Measurements from ENCODE around the gene RNF214. TPM values are rescaled to one million over a fixed set of nuclear protein-coding genes. Genes with fewer than 3 reads are reported as not detected.
"Not testable (repeated sequence)": the region's sequence is repeated elsewhere in the genome, so short reads cannot be mapped to it uniquely, and the experiment has no call there.

The RNF214 gene
- total RNA-seq, 1 donor from 2014 or later: 8.9 TPM

DNA sequence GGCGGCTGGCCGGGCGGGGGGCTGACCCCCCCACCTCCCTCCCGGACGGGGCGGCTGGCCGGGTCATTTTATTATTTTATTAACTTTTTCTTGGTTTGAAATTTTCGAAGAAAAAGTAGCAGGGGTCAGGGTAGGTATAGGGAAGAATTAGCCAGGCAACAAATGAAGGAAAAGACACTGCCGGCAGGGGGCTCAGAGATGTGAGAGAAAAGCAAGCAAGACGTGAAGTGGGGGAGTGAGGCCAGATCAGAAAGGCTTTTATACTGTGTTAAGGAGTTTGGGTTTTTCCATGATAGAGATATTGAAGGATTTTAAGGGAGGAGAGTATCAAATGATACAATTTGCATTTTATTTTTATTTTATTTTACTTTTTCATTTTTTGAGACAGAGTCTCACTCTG, 19.0 kb downstream of the RNF214 start:
- Histone ChIP-seq H3K36me3 (ENCODE audit: control insufficient read depth in 3 of 3, insufficient read depth in 3 of 3, low read length in 3 of 3) (peaks cover 21 to 47% (median 28%) of the 10 kb centered on the region in 3 donors), H3K27ac (ENCODE audit: low read depth, low read length) (no peak overlapping the region), H3K4me3 (ENCODE audit: low read length in 3 of 3) (no peak overlapping the region), H3K27me3 (ENCODE audit: control insufficient read depth in 3 of 3, insufficient read depth in 3 of 3, low read length in 3 of 3) (no peaks in the 10 kb centered on the region), H3K9ac (ENCODE audit: low read depth in 1 of 3, low read length in 3 of 3) (no peak overlapping the region), H3K9me3 (ENCODE audit: control insufficient read depth in 3 of 3, low read length in 3 of 3) (no peaks in the 10 kb centered on the region), H3K4me1 (ENCODE audit: control insufficient read depth in 3 of 3, insufficient read depth in 3 of 3, low read length in 3 of 3) (no peaks in the 10 kb centered on the region)

DNA sequence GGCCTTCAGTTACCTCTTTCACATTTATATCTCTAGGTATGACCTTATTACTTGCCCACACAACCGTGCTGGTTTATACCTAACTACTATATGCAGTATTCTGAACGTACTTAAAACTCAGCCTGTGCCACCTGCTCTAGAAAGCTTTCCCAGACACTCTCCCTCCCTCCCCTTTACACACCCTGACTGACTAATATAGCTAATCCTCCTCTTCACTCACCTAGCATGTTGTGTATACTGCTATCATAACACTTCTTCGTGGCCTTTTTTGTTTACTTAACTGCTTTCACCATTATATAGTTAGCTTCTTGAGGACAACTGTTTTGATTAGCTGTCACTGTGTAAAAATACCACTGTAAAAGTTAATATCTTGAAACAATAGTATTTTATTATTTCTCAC, 23.5 kb downstream of the RNF214 start:
- H3K4me3 ChIP-seq (ENCODE audit: low read length in 3 of 3): no peak overlapping the region
- H3K27me3 ChIP-seq (ENCODE audit: control insufficient read depth in 3 of 3, insufficient read depth in 3 of 3, low read length in 3 of 3): no peaks in the 10 kb centered on the region
- no peaks in the 10 kb centered on the region for H3K9me3 ChIP-seq (ENCODE audit: control insufficient read depth in 3 of 3, low read length in 3 of 3)
- no peak overlapping the region for H3K27ac ChIP-seq (ENCODE audit: low read depth, low read length)
- H3K4me1 ChIP-seq (ENCODE audit: control insufficient read depth in 3 of 3, insufficient read depth in 3 of 3, low read length in 3 of 3): no peaks in the 10 kb centered on the region
- no peak overlapping the region for H3K9ac ChIP-seq (ENCODE audit: low read depth in 1 of 3, low read length in 3 of 3)
- peaks cover 0 to 29% (median 16%) of the 10 kb centered on the region in 3 donors for H3K36me3 ChIP-seq (ENCODE audit: control insufficient read depth in 3 of 3, insufficient read depth in 3 of 3, low read length in 3 of 3)

DNA sequence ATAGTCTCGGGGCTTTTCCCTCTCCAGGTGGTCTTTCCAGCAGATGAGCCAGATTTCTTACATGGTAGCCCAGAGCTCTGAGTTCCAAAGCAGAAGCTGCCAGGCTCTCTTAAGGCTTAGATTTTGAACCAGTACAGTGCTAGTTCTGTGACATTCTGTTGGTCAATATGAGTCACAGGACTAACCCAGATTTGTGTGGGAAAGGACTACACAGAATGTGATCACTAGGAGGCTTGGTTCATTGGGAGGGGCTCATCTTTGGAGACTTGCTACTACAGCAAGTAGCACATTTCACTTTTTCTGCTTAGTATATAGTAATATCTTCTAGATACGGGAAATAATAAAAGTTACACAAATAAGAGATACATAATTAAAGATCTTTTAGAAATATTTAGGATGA, 24.1 kb downstream of the RNF214 start:
- Histone ChIP-seq H3K4me3 (ENCODE audit: low read length in 3 of 3) (no peak overlapping the region), H3K27ac (ENCODE audit: low read depth, low read length) (no peak overlapping the region), H3K4me1 (ENCODE audit: control insufficient read depth in 3 of 3, insufficient read depth in 3 of 3, low read length in 3 of 3) (no peaks in the 10 kb centered on the region), H3K9ac (ENCODE audit: low read depth in 1 of 3, low read length in 3 of 3) (no peak overlapping the region), H3K27me3 (ENCODE audit: control insufficient read depth in 3 of 3, insufficient read depth in 3 of 3, low read length in 3 of 3) (no peaks in the 10 kb centered on the region), H3K9me3 (ENCODE audit: control insufficient read depth in 3 of 3, low read length in 3 of 3) (no peaks in the 10 kb centered on the region), H3K36me3 (ENCODE audit: control insufficient read depth in 3 of 3, insufficient read depth in 3 of 3, low read length in 3 of 3) (peaks cover 0 to 30% (median 21%) of the 10 kb centered on the region in 3 donors)

DNA sequence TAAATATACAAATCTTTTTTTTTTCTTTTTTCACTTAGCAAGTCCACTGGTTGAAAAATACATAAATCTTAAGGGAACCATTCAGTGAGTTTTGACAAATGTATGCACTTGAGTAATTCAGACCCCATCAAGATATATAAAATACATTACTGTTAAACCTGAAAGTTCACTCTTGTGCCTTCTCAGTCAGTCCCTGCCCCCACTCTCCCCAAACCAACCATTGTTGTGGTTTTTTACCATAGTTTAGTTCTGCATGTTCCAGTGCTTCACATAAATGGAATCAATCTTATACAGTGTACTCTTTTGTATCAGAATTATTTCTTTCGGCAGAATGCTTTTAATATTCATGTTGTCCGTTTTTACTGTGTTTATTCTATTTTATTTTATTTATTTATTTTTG, 26.1 kb downstream of the RNF214 start:
- no peaks in the 10 kb centered on the region for H3K9me3 ChIP-seq (ENCODE audit: control insufficient read depth in 3 of 3, low read length in 3 of 3)
- peaks cover 0 to 26% (median 20%) of the 10 kb centered on the region in 3 donors for H3K36me3 ChIP-seq (ENCODE audit: control insufficient read depth in 3 of 3, insufficient read depth in 3 of 3, low read length in 3 of 3)
- no peaks in the 10 kb centered on the region for H3K4me1 ChIP-seq (ENCODE audit: control insufficient read depth in 3 of 3, insufficient read depth in 3 of 3, low read length in 3 of 3)
- no peak overlapping the region for H3K4me3 ChIP-seq (ENCODE audit: low read length in 3 of 3)
- H3K27ac ChIP-seq (ENCODE audit: low read depth, low read length): no peak overlapping the region
- H3K9ac ChIP-seq (ENCODE audit: low read depth in 1 of 3, low read length in 3 of 3): no peak overlapping the region
- H3K27me3 ChIP-seq (ENCODE audit: control insufficient read depth in 3 of 3, insufficient read depth in 3 of 3, low read length in 3 of 3): no peaks in the 10 kb centered on the region

DNA sequence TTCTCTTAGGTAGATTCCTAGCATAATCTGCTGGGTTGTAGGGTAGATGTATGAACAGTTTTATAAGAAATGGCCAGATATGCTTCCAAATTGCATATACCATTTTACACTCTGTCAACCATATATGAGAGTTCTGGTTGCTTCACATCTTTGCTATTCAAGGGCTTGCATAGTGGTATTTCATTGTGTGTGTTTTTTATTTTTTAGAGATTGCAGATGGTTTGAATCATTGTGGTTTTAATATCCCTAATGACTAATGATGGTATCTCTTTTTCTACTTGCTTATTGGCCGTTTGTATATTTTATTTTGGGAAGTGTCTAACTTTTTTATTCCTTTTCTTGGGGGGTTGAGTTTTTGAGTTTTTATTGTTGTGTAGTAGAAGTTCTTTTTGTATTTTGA, 26.9 kb downstream of the RNF214 start:
- Histone ChIP-seq H3K9me3 (ENCODE audit: control insufficient read depth in 3 of 3, low read length in 3 of 3) (no peaks in the 10 kb centered on the region), H3K4me1 (ENCODE audit: control insufficient read depth in 3 of 3, insufficient read depth in 3 of 3, low read length in 3 of 3) (no peaks in the 10 kb centered on the region), H3K4me3 (ENCODE audit: low read length in 3 of 3) (no peak overlapping the region), H3K36me3 (ENCODE audit: control insufficient read depth in 3 of 3, insufficient read depth in 3 of 3, low read length in 3 of 3) (peaks cover 0 to 23% (median 19%) of the 10 kb centered on the region in 3 donors), H3K27ac (ENCODE audit: low read depth, low read length) (no peak overlapping the region), H3K9ac (ENCODE audit: low read depth in 1 of 3, low read length in 3 of 3) (no peak overlapping the region), H3K27me3 (ENCODE audit: control insufficient read depth in 3 of 3, insufficient read depth in 3 of 3, low read length in 3 of 3) (no peaks in the 10 kb centered on the region)

DNA sequence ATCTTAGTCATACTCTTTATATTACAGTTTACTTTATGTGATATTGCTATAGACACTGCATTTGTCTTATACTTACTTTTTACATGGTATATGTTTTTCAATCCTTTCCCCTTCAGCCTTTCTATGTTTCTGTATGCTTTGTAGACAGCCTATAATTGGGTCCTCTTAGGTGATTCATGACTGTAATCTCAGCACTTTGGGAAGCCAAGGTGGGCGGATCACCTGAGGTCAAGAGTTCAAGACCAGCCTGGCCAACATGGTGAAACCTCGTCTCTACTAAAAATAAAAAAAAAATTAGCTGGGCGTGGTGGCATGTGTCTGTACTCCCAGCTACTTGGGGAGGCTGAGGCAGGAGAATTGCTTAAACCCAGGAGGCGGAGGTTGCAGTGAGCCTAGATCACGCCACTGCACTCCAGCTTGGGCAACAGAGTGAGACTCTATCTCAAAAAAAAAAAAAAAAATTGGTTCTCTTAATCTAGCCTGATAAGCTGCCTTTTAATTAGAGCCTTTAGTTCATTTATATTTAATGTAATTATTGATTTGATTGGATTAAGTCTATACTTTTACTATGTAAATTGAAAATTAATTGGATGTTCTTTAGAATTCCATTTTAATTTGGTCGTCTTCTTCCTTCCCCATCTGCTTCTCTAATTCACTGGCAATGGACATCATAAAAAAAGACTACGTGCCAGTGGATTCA, 32.3 kb downstream of the RNF214 start:
- not testable (repeated sequence) for H3K9ac ChIP-seq (ENCODE audit: low read depth in 1 of 3, low read length in 3 of 3); H3K27ac ChIP-seq (ENCODE audit: low read depth, low read length); H3K4me1 ChIP-seq (ENCODE audit: control insufficient read depth in 3 of 3, insufficient read depth in 3 of 3, low read length in 3 of 3); H3K9me3 ChIP-seq (ENCODE audit: control insufficient read depth in 3 of 3, low read length in 3 of 3); H3K27me3 ChIP-seq (ENCODE audit: control insufficient read depth in 3 of 3, insufficient read depth in 3 of 3, low read length in 3 of 3); H3K4me3 ChIP-seq (ENCODE audit: low read length in 3 of 3)
- H3K36me3 ChIP-seq (ENCODE audit: control insufficient read depth in 3 of 3, insufficient read depth in 3 of 3, low read length in 3 of 3): peaks cover 0 to 16% (median 9%) of the 10 kb centered on the region in 3 donors

DNA sequence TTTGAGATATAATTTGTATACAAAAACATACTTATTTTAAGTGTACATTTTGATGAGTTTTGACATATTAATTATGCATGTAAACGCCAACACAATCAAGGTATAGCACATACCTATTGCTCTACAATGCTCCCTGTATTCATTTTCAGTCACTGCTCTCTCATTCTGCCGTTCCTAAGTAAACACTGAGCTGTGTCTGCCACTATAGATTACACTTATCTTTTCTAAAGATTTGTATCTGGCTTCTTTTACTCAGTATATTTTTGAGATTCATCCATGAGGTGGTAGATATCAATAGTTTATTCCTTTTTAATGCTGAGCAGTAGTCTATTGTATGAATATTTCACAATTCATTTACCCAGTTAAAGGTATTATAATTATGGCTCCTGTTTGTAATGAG, 33.3 kb downstream of the RNF214 start:
- Histone ChIP-seq H3K9ac (ENCODE audit: low read depth in 1 of 3, low read length in 3 of 3) (no peak overlapping the region), H3K4me3 (ENCODE audit: low read length in 3 of 3) (no peak overlapping the region), H3K4me1 (ENCODE audit: control insufficient read depth in 3 of 3, insufficient read depth in 3 of 3, low read length in 3 of 3) (no peaks in the 10 kb centered on the region), H3K27me3 (ENCODE audit: control insufficient read depth in 3 of 3, insufficient read depth in 3 of 3, low read length in 3 of 3) (no peaks in the 10 kb centered on the region), H3K9me3 (ENCODE audit: control insufficient read depth in 3 of 3, low read length in 3 of 3) (no peaks in the 10 kb centered on the region), H3K27ac (ENCODE audit: low read depth, low read length) (no peak overlapping the region), H3K36me3 (ENCODE audit: control insufficient read depth in 3 of 3, insufficient read depth in 3 of 3, low read length in 3 of 3) (peaks cover 0 to 12% (median 7%) of the 10 kb centered on the region in 3 donors)

DNA sequence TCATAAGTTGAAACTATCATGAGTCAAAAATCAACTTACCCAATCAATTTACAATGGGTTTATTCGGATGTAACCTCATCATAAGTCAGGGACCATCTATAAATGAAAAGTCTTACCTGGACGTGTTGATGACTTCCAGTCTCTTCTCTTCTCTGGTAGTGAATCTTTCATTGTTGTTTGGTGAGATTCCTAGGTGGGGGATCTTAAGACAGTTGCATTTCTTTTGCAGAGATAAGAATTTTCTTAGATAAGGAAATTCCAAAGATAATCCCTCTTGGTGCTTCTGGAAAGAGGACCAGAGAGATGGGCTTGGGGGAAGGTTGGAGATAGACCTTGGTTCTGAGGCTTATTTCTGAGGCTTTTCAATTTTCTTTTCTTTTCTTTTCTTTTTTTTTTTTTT, 37.4 kb downstream of the RNF214 start:
- H3K4me3 ChIP-seq (ENCODE audit: low read length in 3 of 3): no peak overlapping the region

DNA sequence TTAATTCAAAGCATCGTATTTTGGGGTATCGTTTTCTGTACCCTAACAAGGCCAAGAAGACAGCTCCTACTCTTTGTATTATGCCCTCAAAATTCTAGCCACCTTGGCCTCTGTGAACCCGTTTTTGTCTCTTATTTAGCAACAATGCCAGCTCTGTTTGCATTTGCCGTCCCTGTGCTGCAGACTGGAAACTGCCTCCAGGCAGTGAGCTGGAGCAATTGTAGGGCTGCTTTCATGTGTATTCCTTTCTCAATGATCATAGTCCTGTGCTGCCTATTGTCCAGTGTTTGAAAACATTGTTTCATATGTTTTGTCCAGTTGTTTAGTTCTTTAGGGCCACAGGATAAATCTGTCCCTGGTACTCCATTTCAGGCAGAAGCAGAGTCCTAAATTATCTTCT, 38.7 kb downstream of the RNF214 start:
- Histone ChIP-seq H3K27me3 (ENCODE audit: control insufficient read depth in 3 of 3, insufficient read depth in 3 of 3, low read length in 3 of 3) (no peaks in the 10 kb centered on the region), H3K27ac (ENCODE audit: low read depth, low read length) (no peak overlapping the region), H3K36me3 (ENCODE audit: control insufficient read depth in 3 of 3, insufficient read depth in 3 of 3, low read length in 3 of 3) (peaks cover 0 to 9% (median 3%) of the 10 kb centered on the region in 3 donors), H3K4me3 (ENCODE audit: low read length in 3 of 3) (no peak overlapping the region), H3K9me3 (ENCODE audit: control insufficient read depth in 3 of 3, low read length in 3 of 3) (no peaks in the 10 kb centered on the region), H3K4me1 (ENCODE audit: control insufficient read depth in 3 of 3, insufficient read depth in 3 of 3, low read length in 3 of 3) (no peaks in the 10 kb centered on the region), H3K9ac (ENCODE audit: low read depth in 1 of 3, low read length in 3 of 3) (no peak overlapping the region)

More for the DNA sequence above, 37.4 kb downstream of the RNF214 start:
- Histone ChIP-seq H3K9me3 (ENCODE audit: control insufficient read depth in 3 of 3, low read length in 3 of 3) (no peaks in the 10 kb centered on the region), H3K9ac (ENCODE audit: low read depth in 1 of 3, low read length in 3 of 3) (no peak overlapping the region), H3K27me3 (ENCODE audit: control insufficient read depth in 3 of 3, insufficient read depth in 3 of 3, low read length in 3 of 3) (no peaks in the 10 kb centered on the region), H3K4me1 (ENCODE audit: control insufficient read depth in 3 of 3, insufficient read depth in 3 of 3, low read length in 3 of 3) (no peaks in the 10 kb centered on the region), H3K27ac (ENCODE audit: low read depth, low read length) (no peak overlapping the region), H3K36me3 (ENCODE audit: control insufficient read depth in 3 of 3, insufficient read depth in 3 of 3, low read length in 3 of 3) (peaks cover 0 to 2% (median 0%) of the 10 kb centered on the region in 3 donors)

DNA sequence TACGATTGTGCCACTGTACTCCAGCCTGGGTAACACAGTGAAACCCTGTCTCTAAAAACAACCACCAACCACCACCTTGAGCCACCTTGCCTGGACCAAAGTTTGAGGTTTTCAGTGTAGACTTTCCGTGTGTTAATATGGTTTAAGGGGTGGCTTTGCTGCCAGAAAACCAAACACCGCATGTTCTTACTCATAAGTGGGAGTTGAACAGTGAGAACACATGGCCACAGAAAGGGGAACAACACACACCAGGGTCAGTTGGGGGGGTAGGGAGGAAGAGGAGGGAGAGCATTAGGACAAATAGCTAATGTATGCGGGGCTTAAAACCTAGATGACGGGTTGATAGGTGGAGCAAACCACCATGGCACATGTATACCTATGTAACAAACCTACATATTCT, 39.7 kb downstream of the RNF214 start:
- not testable (repeated sequence) for H3K4me1 ChIP-seq (ENCODE audit: control insufficient read depth in 3 of 3, insufficient read depth in 3 of 3, low read length in 3 of 3); H3K9me3 ChIP-seq (ENCODE audit: control insufficient read depth in 3 of 3, low read length in 3 of 3); H3K27ac ChIP-seq (ENCODE audit: low read depth, low read length); H3K4me3 ChIP-seq (ENCODE audit: low read length in 3 of 3); H3K9ac ChIP-seq (ENCODE audit: low read depth in 1 of 3, low read length in 3 of 3); H3K27me3 ChIP-seq (ENCODE audit: control insufficient read depth in 3 of 3, insufficient read depth in 3 of 3, low read length in 3 of 3); H3K36me3 ChIP-seq (ENCODE audit: control insufficient read depth in 3 of 3, insufficient read depth in 3 of 3, low read length in 3 of 3)
